PFSK-1 (cell line): ENCODE data around the gene UHRF2.

Experiments
- SIN3A ChIP-seq: IDR thresholded peaks from 2 replicates; pipeline ENCODE4 v1.6.1; 2012; ENCODE audit warnings: mild to moderate bottlenecking, low read length, moderate library complexity, borderline replicate concordance; ENCODE audit not compliant: insufficient read depth

Gene UHRF2

DNA sequence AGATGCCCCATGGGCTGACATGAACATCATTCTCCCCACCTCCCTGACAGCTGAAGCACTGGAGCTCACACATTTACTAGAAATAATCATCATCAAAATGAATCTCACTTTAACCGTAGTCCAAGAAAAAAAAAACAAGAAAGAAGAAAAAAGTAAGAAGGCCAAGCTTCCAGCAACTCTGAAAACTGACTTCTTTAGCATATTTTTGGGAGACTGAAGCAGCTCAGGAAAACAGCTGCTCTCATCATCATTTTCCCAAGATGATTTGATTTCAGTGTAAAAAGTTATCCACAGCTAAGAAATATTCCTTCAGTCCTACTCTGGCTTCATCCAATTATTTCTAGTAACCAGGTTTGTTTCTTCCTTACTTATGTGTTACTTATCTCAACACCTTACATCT is 140.9 kb downstream of the UHRF2 start:
- TF ChIP-seq SIN3A: no peak
